GM19025 (cell line): Measurements from ENCODE around the gene DIABLO.
A peak's percentile ranks its signal among the peaks of the same experiment; 100 is the strongest.
"Not testable (repeated sequence)": the region's sequence is repeated elsewhere in the genome, so short reads cannot be mapped to it uniquely, and the experiment has no call there.

Experiments used
- ATAC-seq: cut with Tn5 transposase; IDR thresholded peaks from one replicate; pipeline ENCODE4 v1.9.1; 2021; ENCODE audit warnings: mild to moderate bottlenecking, low read depth, moderate library complexity; ENCODE audit not compliant: unreplicated experiment

Gene DIABLO

DNA sequence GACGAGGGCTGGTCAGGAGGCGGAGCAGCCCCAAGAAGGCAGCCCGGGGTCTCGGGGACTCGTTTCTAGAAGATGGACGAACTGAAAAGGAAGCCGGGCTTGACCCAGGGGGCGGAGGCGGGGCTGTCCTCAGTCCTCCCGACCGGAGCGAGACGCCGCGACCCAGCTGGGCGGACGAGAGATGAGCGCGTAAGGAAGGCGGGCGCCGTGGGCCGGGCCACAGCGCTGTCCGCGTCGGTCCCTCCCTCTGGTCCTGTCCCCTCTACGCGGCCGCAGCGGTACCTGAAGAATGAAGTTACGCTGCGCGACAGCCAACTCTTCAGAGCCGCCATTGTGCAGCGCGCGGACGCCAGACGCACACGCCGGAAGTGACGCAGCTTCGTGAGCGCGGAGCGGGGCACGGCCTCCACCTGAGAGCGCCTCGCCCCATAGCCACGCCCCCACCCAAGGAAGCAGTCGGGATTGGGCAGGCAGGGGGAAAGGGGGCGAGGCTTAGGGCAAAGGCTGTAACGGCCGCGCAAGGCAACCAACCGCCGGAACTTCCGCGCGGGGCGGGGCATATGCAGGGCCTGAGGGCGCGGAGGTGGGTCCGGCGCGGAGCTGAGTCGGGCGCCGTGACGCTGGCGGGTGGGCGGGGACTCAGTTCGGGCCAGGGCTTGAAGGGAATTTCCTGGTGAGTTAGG, at the start of gene DIABLO:
TSS of gene DIABLO (minus strand) at position 370 of the 683 bp plus-strand sequence. CDS start at position 332, 38 bp downstream.
- peak; percentile 94 for ATAC-seq

- no peak for ATAC-seq
Observed at GRCh38 chr12:122275459-122275858, 49.6 kb upstream of the DIABLO start.

DNA sequence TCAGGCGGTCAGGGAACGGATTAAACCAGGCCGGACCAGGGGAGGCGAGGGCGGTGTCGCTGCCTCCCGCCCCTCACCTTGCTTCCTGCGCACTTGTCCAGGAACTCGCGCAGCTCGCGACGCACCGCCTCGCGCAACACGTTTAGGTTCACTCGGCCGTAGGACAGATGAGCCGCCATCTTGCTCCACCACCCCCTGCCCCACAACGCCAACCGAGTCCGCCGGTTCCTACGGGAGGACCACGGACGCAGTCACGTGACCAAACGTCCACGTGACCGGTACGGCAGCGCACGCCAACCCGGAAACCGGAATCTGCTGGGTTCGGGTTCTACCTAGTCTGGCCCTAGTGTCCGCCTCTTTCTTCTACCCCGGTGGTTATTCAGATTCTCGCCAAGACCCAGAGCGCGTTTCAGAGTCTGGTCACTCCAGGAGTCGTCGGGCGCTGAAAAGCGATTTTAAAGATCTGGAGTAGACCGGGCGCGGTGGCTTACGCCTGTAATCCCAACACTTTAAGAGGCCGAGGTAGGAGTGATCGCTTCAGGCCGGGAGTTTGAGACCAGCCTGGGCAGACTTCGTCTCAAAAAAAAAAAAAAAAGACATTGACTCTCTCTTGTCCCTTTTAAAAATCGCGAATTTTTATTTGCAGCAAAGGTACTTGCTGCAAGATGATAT, 40.5 kb upstream of the DIABLO start, which contains the start of gene VPS33A:
TSS of gene VPS33A (minus strand) at position 265 of the 672 bp plus-strand sequence. CDS start at position 179, 86 bp downstream.
- ATAC-seq = peak; percentile 84

GRCh38 chr12:122265886-122266229, 40.0 kb upstream of the DIABLO start:
- peak; percentile 11 for ATAC-seq

- ATAC-seq = no peak
Observed at GRCh38 chr12:122265476-122265875, 39.6 kb upstream of the DIABLO start.

DNA sequence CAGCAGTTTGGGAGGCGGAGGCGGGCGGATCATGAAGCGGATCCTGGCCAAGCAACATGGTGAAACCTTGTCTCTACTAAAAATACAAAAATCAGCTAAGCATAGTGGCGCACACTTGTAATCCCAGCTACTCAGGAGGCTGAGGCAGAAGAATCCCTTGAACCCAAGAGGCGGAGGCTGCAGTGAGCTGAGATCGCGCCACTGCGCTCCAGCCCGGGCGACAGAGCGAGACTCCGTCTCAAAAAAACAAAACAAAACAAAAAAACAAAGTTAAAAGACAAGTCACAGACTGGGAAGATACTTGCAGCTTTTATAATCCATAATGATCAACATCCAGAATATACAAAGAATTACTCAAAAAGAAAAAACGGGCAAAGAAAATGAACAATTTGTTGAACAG, 34.9 kb upstream of the DIABLO start:
- ATAC-seq = not testable (repeated sequence)

DNA sequence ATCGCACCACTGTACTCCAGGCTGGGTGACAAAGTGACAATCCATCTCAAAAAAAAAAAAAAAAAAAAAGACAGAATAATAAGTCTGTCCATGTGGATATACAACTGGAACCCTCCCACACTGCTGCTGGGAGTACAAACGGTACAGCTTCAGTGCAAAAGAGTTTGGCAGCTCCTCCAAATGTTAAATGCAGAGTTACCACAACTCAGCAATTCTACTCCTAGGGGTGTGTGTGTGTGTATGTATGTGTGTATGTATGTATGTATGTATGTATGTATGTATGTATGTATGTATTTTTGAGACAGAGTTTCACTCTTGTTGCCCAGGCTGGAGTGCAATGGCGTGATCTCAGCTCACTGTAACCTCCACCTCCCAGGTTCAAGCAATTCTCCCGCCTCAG, 33.1 kb upstream of the DIABLO start:
- not testable (repeated sequence) for ATAC-seq

- not testable (repeated sequence) for ATAC-seq
Observed at GRCh38 chr12:122258462-122258861, 32.6 kb upstream of the DIABLO start.

DNA sequence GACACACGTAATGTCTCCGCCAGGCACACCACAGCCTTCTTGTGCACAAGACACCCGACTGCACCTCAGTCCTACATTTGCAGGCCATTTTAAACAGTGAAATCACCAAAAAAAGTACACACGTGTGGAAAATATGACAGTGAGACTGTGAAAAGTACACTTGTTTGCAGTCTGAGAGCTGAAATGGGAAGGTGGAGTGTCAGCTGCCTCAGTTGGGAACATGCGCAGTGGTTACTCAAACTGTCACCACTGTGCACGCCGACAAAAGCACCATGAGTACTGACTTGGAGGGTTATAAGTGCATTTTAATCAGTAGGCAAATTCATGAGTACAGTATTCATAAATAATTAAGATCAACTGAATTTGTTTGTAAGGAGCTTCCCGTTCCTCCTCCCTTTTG, 24.7 kb upstream of the DIABLO start:
- ATAC-seq = no peak

DNA sequence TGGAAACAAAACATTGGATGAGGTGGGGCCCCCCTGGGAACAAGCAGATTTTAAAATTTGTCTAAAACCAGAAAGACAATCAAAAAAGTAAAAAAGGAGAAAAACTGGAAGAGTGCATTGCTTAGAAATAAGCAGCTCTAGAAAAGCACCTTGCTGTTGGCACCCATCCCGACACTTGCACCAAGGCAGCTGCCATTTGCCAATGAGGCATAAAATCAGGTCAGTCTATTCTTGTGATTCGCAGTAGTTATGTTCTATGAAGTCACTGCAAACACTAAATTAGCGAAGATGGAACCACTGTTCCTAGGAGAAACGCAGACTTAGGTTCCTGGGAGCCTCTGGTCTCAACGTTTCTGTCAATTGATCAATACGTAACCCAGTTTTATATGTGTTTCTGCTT, 24.2 kb upstream of the DIABLO start:
- ATAC-seq = no peak

DNA sequence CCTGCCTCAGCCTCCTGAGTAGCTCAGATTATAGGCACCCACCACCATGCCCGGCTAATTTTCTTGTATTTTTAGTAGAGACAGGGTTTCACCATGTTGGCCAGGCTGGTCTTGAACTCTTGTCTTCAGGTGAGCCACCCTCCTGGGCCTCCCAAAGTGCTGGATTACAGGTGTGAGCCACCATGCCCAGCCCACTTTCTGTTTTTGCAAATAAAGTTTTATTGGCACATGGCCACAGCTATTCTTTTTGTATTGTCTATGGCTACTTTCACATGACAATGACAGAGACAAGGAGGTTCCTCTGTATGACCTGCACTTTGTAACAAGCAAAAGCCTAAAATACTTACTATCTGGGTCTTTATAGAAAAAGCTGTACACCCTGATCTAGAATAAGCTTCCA, 19.7 kb upstream of the DIABLO start:
- ATAC-seq = no peak

DNA sequence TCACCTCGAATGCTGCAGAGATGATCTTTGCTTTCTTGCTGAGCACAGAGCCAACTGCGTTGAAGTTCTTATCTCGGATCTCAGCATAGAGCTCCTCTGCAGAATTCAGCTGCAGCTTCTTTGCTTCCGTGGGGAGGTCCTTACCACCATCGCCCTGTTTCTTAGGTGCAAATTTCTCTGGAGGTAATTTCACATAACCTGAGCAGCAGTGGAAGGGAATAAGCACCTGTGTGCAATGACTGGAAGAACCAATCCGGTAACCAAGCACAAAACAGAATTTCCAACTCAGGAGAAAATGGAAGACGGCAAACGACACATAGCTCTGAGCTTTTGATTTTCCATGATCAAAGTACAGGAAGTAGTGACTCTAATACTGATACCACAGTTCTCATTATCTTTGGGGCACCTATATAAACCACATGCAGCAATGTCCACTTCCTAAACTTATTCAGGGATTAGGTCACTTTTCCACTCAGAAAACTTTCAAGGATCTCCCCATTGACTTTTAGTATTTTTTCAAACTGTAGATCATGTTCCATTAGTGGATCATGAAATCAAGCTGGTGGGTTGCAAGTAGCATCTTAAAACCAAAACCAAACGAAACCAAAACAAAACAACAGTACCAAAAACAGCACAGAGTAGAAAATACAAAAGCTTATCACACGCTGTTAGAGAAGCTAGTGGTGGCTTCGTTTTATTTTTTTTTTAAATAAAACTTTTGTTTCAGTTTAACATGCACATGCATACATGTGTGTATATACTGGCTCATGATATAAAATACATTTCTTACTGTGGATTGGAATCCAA, 18.9 kb upstream of the DIABLO start:
- no peak for ATAC-seq

- no peak for ATAC-seq
Observed at GRCh38 chr12:122243965-122244364, 18.1 kb upstream of the DIABLO start.

DNA sequence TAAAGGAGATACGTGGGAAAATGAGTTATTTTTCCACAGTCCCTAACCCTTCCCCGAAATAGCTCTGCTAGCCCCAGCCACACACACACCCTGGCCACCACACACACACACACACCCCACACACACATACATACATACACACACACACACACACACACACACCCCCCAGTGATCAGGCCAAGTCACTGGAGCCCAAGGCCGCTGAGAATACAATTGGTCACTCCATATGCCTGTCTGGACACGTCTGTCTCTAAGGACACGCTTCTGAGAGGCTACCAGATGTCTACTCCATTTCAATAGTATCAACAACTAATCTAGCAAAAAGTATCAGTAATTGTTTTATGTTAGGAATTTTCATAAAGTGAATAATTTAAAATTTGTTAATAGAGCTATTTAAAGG, 13.0 kb upstream of the DIABLO start:
- no peak for ATAC-seq

DNA sequence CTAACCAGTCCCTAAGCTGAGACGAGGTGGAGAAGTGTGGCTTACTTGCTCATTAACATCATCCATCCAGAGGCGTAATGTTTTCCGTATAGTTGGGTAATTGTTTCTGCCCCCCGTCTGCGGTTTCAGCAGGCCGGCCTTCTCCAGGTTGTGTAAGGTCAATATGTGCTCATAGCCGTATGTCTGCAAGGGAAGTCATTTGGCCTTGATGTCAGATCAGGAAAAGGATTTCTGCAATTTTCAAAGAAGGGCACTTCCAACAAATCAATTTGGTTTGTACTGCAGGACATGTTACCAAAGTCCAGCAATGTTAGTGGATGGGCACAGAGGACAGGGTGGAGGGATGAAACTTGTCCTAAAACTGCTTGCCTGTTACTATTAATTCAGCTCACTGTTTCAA, 9.9 kb upstream of the DIABLO start:
- no peak for ATAC-seq

DNA sequence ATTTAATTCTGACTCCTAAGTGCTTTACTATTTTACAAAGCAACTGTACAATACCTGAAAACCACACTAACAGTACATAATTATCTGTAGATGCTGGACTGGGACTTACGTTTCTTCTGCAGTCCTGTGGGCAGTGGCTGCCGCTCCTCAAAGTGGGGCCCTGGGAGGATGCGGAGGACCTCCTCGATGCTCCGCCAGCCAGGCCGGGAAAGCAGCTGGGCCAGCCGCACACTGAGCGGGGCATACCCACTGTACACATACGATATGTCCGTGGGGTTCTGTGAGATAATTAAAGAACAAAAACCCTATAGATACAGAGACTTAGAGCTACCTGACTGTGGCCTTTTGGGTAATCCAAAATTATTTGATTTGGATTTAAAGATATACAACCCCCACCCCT, 6.8 kb upstream of the DIABLO start:
- ATAC-seq = no peak

GRCh38 chr12:122230798-122231197, 4.9 kb upstream of the DIABLO start:
- ATAC-seq = no peak

DNA sequence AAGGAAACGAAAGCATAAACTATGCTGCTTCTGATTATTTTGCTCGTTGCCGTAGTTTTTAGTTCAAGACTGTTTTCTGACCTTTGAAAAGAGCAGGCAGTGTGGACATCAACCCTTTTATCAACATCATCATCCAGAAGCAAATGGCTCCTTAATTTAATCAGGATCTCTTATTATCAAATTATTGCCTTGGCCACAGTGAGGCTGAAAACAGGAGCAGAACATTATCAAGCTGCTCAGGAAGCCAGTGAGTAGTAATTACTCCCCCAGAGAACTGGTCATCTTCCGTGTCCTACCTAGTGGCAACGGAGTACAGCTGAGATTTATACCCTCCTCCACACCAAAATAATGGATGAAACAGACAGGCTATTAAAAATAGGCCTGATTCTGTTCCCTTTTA, 2.2 kb upstream of the DIABLO start:
- ATAC-seq = no peak

- ATAC-seq = no peak
Observed at GRCh38 chr12:122227341-122227740, 1.5 kb upstream of the DIABLO start.

DNA sequence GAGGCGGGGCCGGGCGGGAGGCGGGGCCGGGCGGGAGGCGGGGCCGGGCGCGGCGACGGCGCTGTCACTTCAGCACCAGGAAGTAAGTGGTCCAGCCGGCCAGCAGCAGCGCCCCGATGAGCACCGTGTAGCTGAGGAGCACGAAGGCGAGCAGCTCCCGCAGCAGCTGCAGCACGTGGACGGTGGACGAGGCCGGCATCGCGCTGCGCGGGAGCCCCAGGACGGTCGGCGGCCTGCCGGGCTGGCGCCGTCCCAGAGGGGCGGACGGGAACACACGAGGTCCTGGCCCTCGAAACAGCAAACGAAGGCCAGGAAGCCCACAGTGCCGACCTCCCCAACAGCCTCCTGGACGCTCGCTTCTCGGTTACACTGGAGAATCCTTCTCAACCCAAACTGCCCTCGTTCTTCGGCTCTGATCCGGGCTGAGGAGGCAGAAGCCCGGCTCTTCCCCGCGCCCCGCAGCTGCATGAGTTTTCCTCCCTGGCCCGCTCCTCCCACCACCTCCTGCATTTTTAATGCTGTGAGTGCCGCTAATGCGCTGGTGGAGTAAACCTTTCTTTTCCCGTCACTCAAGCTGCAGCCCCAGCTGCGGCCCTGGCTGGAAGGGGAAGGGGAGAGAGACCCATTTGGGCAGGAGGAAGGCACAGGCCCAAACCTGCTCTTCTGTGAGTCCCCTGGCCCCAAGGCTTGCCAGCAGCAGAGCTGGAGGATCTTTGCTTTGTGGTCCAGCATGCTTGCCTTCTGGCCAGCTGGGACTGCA, 694 bp upstream of the DIABLO start:
- ATAC-seq = no peak

DNA sequence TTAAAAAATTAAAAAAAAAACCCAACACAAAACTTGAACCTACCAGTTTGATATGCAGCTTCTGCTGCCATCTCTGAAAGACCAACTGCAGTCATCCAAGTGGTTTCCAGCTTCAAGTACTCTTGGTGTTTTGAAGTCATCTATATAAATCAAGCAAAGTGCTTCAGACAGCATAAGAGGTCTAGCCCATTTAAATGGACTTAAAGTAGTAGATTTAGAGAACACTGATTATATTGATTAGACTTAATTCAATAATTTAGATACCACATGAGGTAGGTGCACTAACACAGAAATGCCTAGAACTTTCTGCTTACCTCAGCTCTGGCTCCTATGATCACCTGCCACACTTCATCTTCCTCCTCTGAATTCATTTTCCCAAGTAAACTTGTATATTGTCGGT, 9.4 kb downstream of the DIABLO start:
- ATAC-seq = no peak
